ENCODE data around the gene CHIA.

DNA sequence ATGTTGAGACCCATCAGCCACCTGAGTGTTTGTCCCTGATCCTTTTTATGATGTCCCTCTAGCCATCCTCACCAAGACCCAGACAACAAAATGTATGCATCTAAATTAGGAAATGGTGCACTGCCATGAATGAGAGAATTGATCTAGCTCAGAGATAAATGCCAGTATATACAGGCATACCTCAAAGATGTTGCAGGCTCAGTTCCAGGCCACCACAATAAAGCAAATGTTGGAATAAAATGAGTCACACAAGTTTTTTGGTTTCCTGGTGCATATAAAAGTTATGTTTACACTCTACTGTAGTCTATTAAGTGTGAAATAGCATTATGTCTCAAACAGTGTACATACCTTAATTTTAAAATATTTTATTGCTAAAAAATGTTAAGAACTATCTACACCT lies 63.9 kb downstream of the CHIA start:
- no peak for TF ChIP-seq EZH2 (IDR thresholded peaks at IDR 0.05; ENCODE audit: insufficient read depth, poor library complexity, severe bottlenecking)
- TF ChIP-seq EZH2phosphoT487 (IDR thresholded peaks at IDR 0.05; ENCODE audit: insufficient read depth, low read depth), result no peak

All from GM23248 (cell line).